Sigmoid colon (tissue), 7 donors: ENCODE measurements around the gene FAM98B. TPM values are rescaled to one million over a fixed set of nuclear protein-coding genes. Genes with fewer than 3 reads are reported as not detected.

Experiments
- DNase-seq: peaks from one replicate; pipeline ENCODE4 v3.0.0-alpha.2; 2019
- H3K27ac ChIP-seq, 4 donors: fragments of 200-600 bp; sonication (generic); one replicate each; pipeline ENCODE4 v1.5.1; 2016 to 2019; ENCODE audit warnings: mild to moderate bottlenecking in 1 of 4
- H3K27me3 ChIP-seq, 3 donors: fragments of 200-600 bp; sonication (generic); one replicate each; pipeline ENCODE4 v1.5.1; 2019; ENCODE audit warnings: mild to moderate bottlenecking in 1 of 3
- H3K36me3 ChIP-seq, 4 donors: fragments of 200-600 bp; sonication (generic); one replicate each; pipeline ENCODE4 v1.5.1; 2016 to 2019
- H3K4me1 ChIP-seq, 4 donors: fragments of 200-600 bp; sonication (generic); one replicate each; pipeline ENCODE4 v1.5.1; 2017 to 2019
- H3K4me3 ChIP-seq, 4 donors: fragments of 200-600 bp; sonication (generic); one replicate each; pipeline ENCODE4 v1.5.1; 2017 to 2019; ENCODE audit warnings: mild to moderate bottlenecking in 2 of 4, moderate library complexity in 1 of 4
- H3K9me3 ChIP-seq, 4 donors: fragments of 200-600 bp in 3 of 4; sonication (generic) in 3 of 4; one replicate each; pipeline versions ENCODE4 v1.5.1 to v1.6.1; 2013 to 2019
- CTCF ChIP-seq, 4 experiments: fragments of 450-650 bp in 3 of 4; fragments of 200-600 bp in 1 of 4; IDR thresholded peaks; one replicate each; pipeline ENCODE4 v1.5.1; 2016 to 2019; ENCODE audit warnings: antibody characterized with exemption in 4 of 4, mild to moderate bottlenecking in 3 of 4, moderate library complexity in 2 of 4
- EP300 ChIP-seq, 4 donors: sonication (generic); formaldehyde crosslinking; IDR thresholded peaks; one replicate each; pipeline ENCODE4 v1.6.1; 2017; ENCODE audit warnings: antibody characterized with exemption in 4 of 4
- POLR2A ChIP-seq, 2 donors: fragments of 450-650 bp; IDR thresholded peaks; one replicate each; pipeline ENCODE4 v1.6.1; 2016; ENCODE audit warnings: antibody characterized with exemption in 2 of 2, mild to moderate bottlenecking in 2 of 2, moderate library complexity in 2 of 2
- POLR2AphosphoS5 ChIP-seq, 4 donors: sonication (generic); formaldehyde crosslinking; IDR thresholded peaks; one replicate each; pipeline ENCODE4 v1.6.1; 2017; ENCODE audit warnings: antibody characterized with exemption in 4 of 4
- WGBS, 2 donors: extraction: QIAGEN DNeasy Blood & Tissue Kit; methylation state at CpG; one replicate each; pipeline ENCODE4 v1.1.7; 2013; 5-methylcytosine and 5-hydroxymethylcytosine counted together
- intact Hi-C: fragments of 100-400 bp; cut with DNase I; formaldehyde crosslinking; loops from one replicate; pipeline ENCODE4 v1.15.1; 2023
- polyA plus RNA-seq, 3 donors: library from polyadenylated mRNA; stranded (reverse); fragments of 200-250 nt; gene quantifications; one replicate each; pipeline ENCODE4 v1.2.3, GENCODE V29; 2013
- total RNA-seq, 4 donors: library from RNA; depleted of rRNA; stranded (reverse); fragments of >200 nt; gene quantifications; one replicate each; pipeline ENCODE4 v1.1.0, GENCODE V29; 2016
- donor health status: healthy with polysubstance abuse.
- donor health status: Bipolar disorder and iron deficiency.
- donor health status: healthy.

FAM98B gene
- total and polyA plus RNA-seq, 7 donors, result 10.9 to 16.6 (median 12.5) TPM

GRCh38 chr15:38528294-38528693 lies 74.4 kb downstream of the FAM98B start:
- H3K36me3 ChIP-seq, result no peaks in the 10 kb centered on the region
- H3K27me3 ChIP-seq, result no peaks in the 10 kb centered on the region
- DNase-seq, result no peak
- intact Hi-C loops, result no loop called here
- H3K4me1 ChIP-seq, result no peaks in the 10 kb centered on the region
- TF ChIP-seq EP300 (IDR thresholded peaks at IDR 0.05), result no peak
- TF ChIP-seq POLR2A (IDR thresholded peaks at IDR 0.05), result no peak
- no peak for TF ChIP-seq POLR2AphosphoS5 (IDR thresholded peaks at IDR 0.05)
- no peak for TF ChIP-seq CTCF (IDR thresholded peaks at IDR 0.05)
- H3K4me3 ChIP-seq, result no peak overlapping the region
- no peak overlapping the region for H3K27ac ChIP-seq
- no peaks in the 10 kb centered on the region for H3K9me3 ChIP-seq
- WGBS, 2 donors, result 90 to 100% methylated on average over 1 of the region's 1 CpG

- Histone ChIP-seq H3K36me3 (no peaks in the 10 kb centered on the region), H3K27ac (no peak overlapping the region), H3K4me1 (peaks cover 0 to 2% (median under 1%) of the 10 kb centered on the region in 4 donors), H3K4me3 (no peak overlapping the region), H3K27me3 (no peaks in the 10 kb centered on the region), H3K9me3 (no peaks in the 10 kb centered on the region)
- no peak for DNase-seq
- WGBS, 2 donors, result 78 to 90% methylated on average over 1 of the region's 1 CpG
- intact Hi-C loops, result no loop called here
- TF ChIP-seq CTCF (IDR thresholded peaks at IDR 0.05) (no peak), EP300 (IDR thresholded peaks at IDR 0.05) (no peak), POLR2A (IDR thresholded peaks at IDR 0.05) (no peak), POLR2AphosphoS5 (IDR thresholded peaks at IDR 0.05) (no peak)
These were observed 76.2 kb downstream of the FAM98B start for GRCh38 chr15:38530113-38530512.

GRCh38 chr15:38531509-38531908 lies 77.6 kb downstream of the FAM98B start:
- intact Hi-C loops, result no loop called here
- TF ChIP-seq EP300 (IDR thresholded peaks at IDR 0.05), result no peak
- TF ChIP-seq POLR2A (IDR thresholded peaks at IDR 0.05), result no peak
- TF ChIP-seq POLR2AphosphoS5 (IDR thresholded peaks at IDR 0.05), result no peak
- no peak for TF ChIP-seq CTCF (IDR thresholded peaks at IDR 0.05)
- H3K4me1 ChIP-seq, result peaks cover 0 to 15% (median 9%) of the 10 kb centered on the region in 4 donors
- H3K4me3 ChIP-seq, result no peak overlapping the region
- no peaks in the 10 kb centered on the region for H3K36me3 ChIP-seq
- no peak for DNase-seq
- H3K27me3 ChIP-seq, result no peaks in the 10 kb centered on the region
- 87 to 94% methylated on average over 4 of the region's 4 CpGs for WGBS, 2 donors
- H3K27ac ChIP-seq, result no peak overlapping the region
- H3K9me3 ChIP-seq, result no peaks in the 10 kb centered on the region

- no peak for DNase-seq
- Histone ChIP-seq H3K9me3 (no peaks in the 10 kb centered on the region), H3K4me1 (peaks cover 0 to 15% (median 9%) of the 10 kb centered on the region in 4 donors), H3K36me3 (no peaks in the 10 kb centered on the region), H3K27me3 (no peaks in the 10 kb centered on the region), H3K4me3 (no peak overlapping the region), H3K27ac (no peak overlapping the region)
- 85 to 92% methylated on average over 3 of the region's 3 CpGs for WGBS, 2 donors
- no peak for TF ChIP-seq EP300 (IDR thresholded peaks at IDR 0.05)
- TF ChIP-seq CTCF (IDR thresholded peaks at IDR 0.05), result no peak
- TF ChIP-seq POLR2A (IDR thresholded peaks at IDR 0.05), result no peak
- no peak for TF ChIP-seq POLR2AphosphoS5 (IDR thresholded peaks at IDR 0.05)
- intact Hi-C loops, result no loop called here
These were observed 78.8 kb downstream of the FAM98B start for GRCh38 chr15:38532728-38533127.

- TF ChIP-seq POLR2AphosphoS5 (IDR thresholded peaks at IDR 0.05) (no peak), EP300 (IDR thresholded peaks at IDR 0.05) (no peak), CTCF (IDR thresholded peaks at IDR 0.05) (no peak), POLR2A (IDR thresholded peaks at IDR 0.05) (no peak)
- no peaks in the 10 kb centered on the region for H3K36me3 ChIP-seq
- intact Hi-C loops, result no loop called here
- DNase-seq, result no peak
- H3K4me3 ChIP-seq, result no peak overlapping the region
- WGBS, 2 donors, result 78 to 87% methylated on average over 6 of the region's 6 CpGs
- no peaks in the 10 kb centered on the region for H3K9me3 ChIP-seq
- H3K4me1 ChIP-seq, result peaks cover 0 to 15% (median 9%) of the 10 kb centered on the region in 4 donors
- H3K27ac ChIP-seq, result no peak overlapping the region
- H3K27me3 ChIP-seq, result no peaks in the 10 kb centered on the region
These were observed 79.5 kb downstream of the FAM98B start for GRCh38 chr15:38533416-38533915.
